ENCODE measurements around the gene ESRRG.

DNA sequence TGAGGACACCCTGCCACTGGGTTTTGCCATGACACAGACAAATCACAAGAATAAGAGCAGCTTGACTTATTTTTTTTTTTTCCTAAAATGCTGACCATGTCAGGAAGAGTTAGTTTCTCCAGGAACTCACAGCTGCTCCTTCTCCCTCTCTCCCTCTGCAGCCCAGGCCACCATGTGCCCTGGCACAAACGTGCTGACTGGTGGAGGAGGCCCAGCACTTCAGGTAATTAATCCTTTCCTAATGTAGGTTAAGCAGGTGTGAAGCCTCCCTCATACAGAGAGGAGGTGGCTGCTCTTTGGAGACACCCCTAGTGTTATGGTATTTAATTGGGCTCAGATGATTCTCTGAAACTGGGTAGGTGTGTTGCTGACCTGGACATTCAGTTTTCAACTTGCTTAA, 170.2 kb downstream of the ESRRG start:
- no peak for TF ChIP-seq POLR2AphosphoS5 (IDR thresholded peaks at IDR 0.05; ENCODE audit: borderline replicate concordance, low read depth, low read length)
- TF ChIP-seq EZH2 (IDR thresholded peaks at IDR 0.05), result no peak
